Measurements from ENCODE around the gene PRKCB.

PRKCB gene

GRCh38 chr16:24116989-24117388 lies 281.2 kb downstream of the PRKCB start:
- in situ Hi-C loops (cut with MboI; ENCODE audit: low sequenced_read_pairs) = no loop called here

- in situ Hi-C loops (cut with MboI; ENCODE audit: low sequenced_read_pairs) = no loop called here
Observed at GRCh38 chr16:24117680-24118079, 281.9 kb downstream of the PRKCB start.

- in situ Hi-C loops (cut with MboI; ENCODE audit: low sequenced_read_pairs) = no loop called here
Observed at GRCh38 chr16:24118126-24118821, 282.5 kb downstream of the PRKCB start.

GRCh38 chr16:24119807-24120206 lies 284.0 kb downstream of the PRKCB start:
- in situ Hi-C loops (cut with MboI; ENCODE audit: low sequenced_read_pairs) = no loop called here

GRCh38 chr16:24123275-24123674 lies 287.5 kb downstream of the PRKCB start:
- in situ Hi-C loops (cut with MboI; ENCODE audit: low sequenced_read_pairs) = no loop called here

GRCh38 chr16:24124291-24124690 lies 288.5 kb downstream of the PRKCB start:
- in situ Hi-C loops (cut with MboI; ENCODE audit: low sequenced_read_pairs) = no loop called here

GRCh38 chr16:24125214-24125613 lies 289.4 kb downstream of the PRKCB start:
- in situ Hi-C loops (cut with MboI; ENCODE audit: low sequenced_read_pairs) = no loop called here

- in situ Hi-C loops (cut with MboI; ENCODE audit: low sequenced_read_pairs) = no loop called here
Observed at GRCh38 chr16:24129412-24129918, 293.7 kb downstream of the PRKCB start.

- in situ Hi-C loops (cut with MboI; ENCODE audit: low sequenced_read_pairs) = no loop called here
Observed at GRCh38 chr16:24130494-24131085, 294.8 kb downstream of the PRKCB start.

GRCh38 chr16:24131294-24131693 lies 295.5 kb downstream of the PRKCB start:
- in situ Hi-C loops (cut with MboI; ENCODE audit: low sequenced_read_pairs) = no loop called here

GRCh38 chr16:24132048-24132796 lies 296.4 kb downstream of the PRKCB start:
- in situ Hi-C loops (cut with MboI; ENCODE audit: low sequenced_read_pairs) = no loop called here

- in situ Hi-C loops (cut with MboI; ENCODE audit: low sequenced_read_pairs) = no loop called here
Observed at GRCh38 chr16:24132797-24133155, 297.0 kb downstream of the PRKCB start.

- in situ Hi-C loops (cut with MboI; ENCODE audit: low sequenced_read_pairs) = no loop called here
Observed at GRCh38 chr16:24135624-24136565, 300.1 kb downstream of the PRKCB start.

- in situ Hi-C loops (cut with MboI; ENCODE audit: low sequenced_read_pairs) = no loop called here
Observed at GRCh38 chr16:24138024-24138423, 302.2 kb downstream of the PRKCB start.

GRCh38 chr16:24138575-24138974 lies 302.8 kb downstream of the PRKCB start:
- in situ Hi-C loops (cut with MboI; ENCODE audit: low sequenced_read_pairs) = no loop called here

GRCh38 chr16:24139282-24139681 lies 303.5 kb downstream of the PRKCB start:
- in situ Hi-C loops (cut with MboI; ENCODE audit: low sequenced_read_pairs) = no loop called here

GRCh38 chr16:24140730-24141129 lies 304.9 kb downstream of the PRKCB start:
- in situ Hi-C loops (cut with MboI; ENCODE audit: low sequenced_read_pairs) = no loop called here

- in situ Hi-C loops (cut with MboI; ENCODE audit: low sequenced_read_pairs) = no loop called here
Observed at GRCh38 chr16:24141466-24141865, 305.7 kb downstream of the PRKCB start.

- in situ Hi-C loops (cut with MboI; ENCODE audit: low sequenced_read_pairs) = no loop called here
Observed at GRCh38 chr16:24141917-24142316, 306.1 kb downstream of the PRKCB start.

GRCh38 chr16:24145927-24146326 lies 310.1 kb downstream of the PRKCB start:
- in situ Hi-C loops (cut with MboI; ENCODE audit: low sequenced_read_pairs) = no loop called here

- in situ Hi-C loops (cut with MboI; ENCODE audit: low sequenced_read_pairs) = no loop called here
Observed at GRCh38 chr16:24146518-24146917, 310.7 kb downstream of the PRKCB start.

All from HL-60/S4 (cell line).